ENCODE data around the gene NGEF.

- no peak for TF ChIP-seq POLR2A (IDR thresholded peaks at IDR 0.05)
- TF ChIP-seq CTCF (IDR thresholded peaks at IDR 0.05), result no peak
Measured at GRCh38 chr2:232852676-232853075, 160.4 kb downstream of the NGEF start.
